K562 (cell line): Measurements from ENCODE around the gene SGK1. TPM values are rescaled to one million over a fixed set of nuclear protein-coding genes. Genes with fewer than 3 reads are reported as not detected.

Experiments used
- ATAC-seq: fragments of 200-7000 bp; cut with Tn5 transposase; 3 replicates; pipeline ENCODE4 v1.9.1; 2020; ENCODE audit warnings: moderate library complexity
- BruUV-seq: library from RNA; stranded (reverse); fragments of 400-500 nt; replicated peaks from 2 replicates; lab custom pipeline; 2021; lab: Mats Ljungman, UMichigan
- CTCF ChIA-PET: fragments of 300-600 bp; formaldehyde crosslinking; extraction: SDS; loops from one replicate; lab custom pipeline; 2021; ENCODE audit warnings: low intra/inter-chr PET ratio; lab: Yijun Ruan, JAX
- POLR2A ChIA-PET: fragments of 300-600, 350-650 bp; sonication (Branson Sonifier 250); formaldehyde crosslinking; extraction: SDS; loops from one replicate; lab custom pipeline; 2021; ENCODE audit warnings: antibody characterized with exemption, inconsistent platforms; lab: Yijun Ruan, JAX
- DNase-seq, 4 experiments: peaks; one replicate each; pipeline versions ENCODE4 v3.0.0 to v3.0.0-alpha.2; 2011 to 2018; ENCODE audit warnings: low spot score in 3 of 4, mixed read lengths in 3 of 4; ENCODE audit errors: extremely low read depth in 1 of 4
- FAIRE-seq: peaks from 2 replicates; lab custom pipeline; 2011; peaks lifted over from hg19 to GRCh38; lab: Jason Lieb, UNC
- H2AFZ ChIP-seq: 2 replicates; pipeline ENCODE4 v1.6.0; 2011; ENCODE audit warnings: low read depth, low read length, control low read depth, inconsistent platforms
- H3K27ac ChIP-seq: fragments of 200-600 bp; 3 replicates; pipeline ENCODE4 v1.8.0; 2011; ENCODE audit warnings: low read depth, mild to moderate bottlenecking, control low read depth, inconsistent platforms, low read length, moderate library complexity, mixed read lengths; ENCODE audit errors: extremely low read depth
- H3K27me3 ChIP-seq, 2 experiments: fragments of 300-600 bp in 1 of 2; 2 replicates in 1 of 2; 3 replicates in 1 of 2; pipeline versions ENCODE4 v1.6.0 to v1.8.0; 2011; ENCODE audit warnings: inconsistent platforms in 2 of 2, low read length in 2 of 2, mild to moderate bottlenecking in 1 of 2, mixed read lengths in 1 of 2, moderate library complexity in 1 of 2; ENCODE audit not compliant: control insufficient read depth in 2 of 2, insufficient read depth in 2 of 2
- H3K36me3 ChIP-seq: fragments of 300-600 bp; 3 replicates; pipeline ENCODE4 v1.8.0; 2011; ENCODE audit warnings: mild to moderate bottlenecking, low read length, inconsistent platforms; ENCODE audit not compliant: control insufficient read depth, insufficient read depth
- H3K4me1 ChIP-seq, 2 experiments: fragments of 200-600 bp in 1 of 2; replicated peaks in 1 of 2; 2 replicates in 1 of 2; 3 replicates in 1 of 2; pipeline versions ENCODE4 v1.5.1 to v1.8.0; 2011; ENCODE audit warnings: inconsistent platforms in 2 of 2, low read length in 2 of 2, mild to moderate bottlenecking in 1 of 2, mixed read lengths in 1 of 2, moderate library complexity in 1 of 2; ENCODE audit not compliant: control insufficient read depth in 2 of 2, insufficient read depth in 2 of 2
- H3K4me2 ChIP-seq: 2 replicates; pipeline ENCODE4 v1.6.1; 2011; ENCODE audit warnings: low read length, control low read depth, inconsistent platforms, mixed read lengths; ENCODE audit not compliant: insufficient read depth
- H3K4me3 ChIP-seq: fragments of 200-600 bp; sonication (generic), shearing (Covaris generic); 2 replicates; pipeline ENCODE4 v1.5.1; 2016; ENCODE audit warnings: control low read depth, inconsistent platforms
- H3K79me2 ChIP-seq: fragments of 200-600 bp; 3 replicates; pipeline ENCODE4 v1.8.0; 2011; ENCODE audit warnings: low read length, inconsistent platforms; ENCODE audit not compliant: control insufficient read depth, insufficient read depth
- H3K9ac ChIP-seq, 2 experiments: 2 replicates each; pipeline versions ENCODE4 v1.6.0 to v1.6.1; 2011; ENCODE audit warnings: low read depth in 2 of 2, low read length in 2 of 2, control low read depth in 1 of 2, inconsistent platforms in 1 of 2, mild to moderate bottlenecking in 1 of 2, mixed read lengths in 1 of 2; ENCODE audit not compliant: insufficient read depth in 1 of 2
- H3K9me1 ChIP-seq: one replicate; pipeline ENCODE4 v1.6.0; 2011; ENCODE audit warnings: inconsistent platforms, mild to moderate bottlenecking, low read length, moderate library complexity; ENCODE audit not compliant: control insufficient read depth, insufficient read depth
- H3K9me3 ChIP-seq: replicated peaks from 2 replicates; pipeline ENCODE4 v1.5.1; 2011; ENCODE audit warnings: low read depth, low read length, inconsistent platforms; ENCODE audit not compliant: control insufficient read depth, insufficient read depth
- H4K20me1 ChIP-seq: replicated peaks from 2 replicates; pipeline ENCODE4 v1.6.1; 2011; ENCODE audit warnings: low read length, inconsistent platforms, mixed read lengths; ENCODE audit not compliant: control insufficient read depth, insufficient read depth
- EWSR1 ChIP-seq: fragments of 450-650 bp; IDR thresholded peaks from 2 replicates; pipeline ENCODE4 v1.6.1; 2018; ENCODE audit warnings: borderline replicate concordance, mild to moderate bottlenecking, low read depth, moderate library complexity; ENCODE audit not compliant: partially characterized antibody
- GABPA ChIP-seq: fragments of 200-800 bp; sonication (Bioruptor generic); conservative IDR thresholded peaks from 2 replicates; pipeline ENCODE4 v1.6.1; 2016; ENCODE audit warnings: low read depth, missing genetic modification characterization, missing compliant biosample characterization
- NCOA6 ChIP-seq: fragments of 450-650 bp; IDR thresholded peaks from 2 replicates; pipeline ENCODE4 v1.6.1; 2017; ENCODE audit warnings: mild to moderate bottlenecking
- NRF1 ChIP-seq, 2 experiments: fragments of 450-650 bp; IDR thresholded peaks in 1 of 2; conservative IDR thresholded peaks in 1 of 2; 2 replicates each; pipeline ENCODE4 v1.6.1; 2014; ENCODE audit warnings: mild to moderate bottlenecking in 2 of 2
- PHF20 ChIP-seq: fragments of 450-650 bp; IDR thresholded peaks from 2 replicates; pipeline ENCODE4 v1.6.1; 2018; ENCODE audit not compliant: partially characterized antibody
- TFE3 ChIP-seq: fragments of 450-650 bp; formaldehyde crosslinking; IDR thresholded peaks from 2 replicates; pipeline ENCODE4 v1.4.0; 2020; ENCODE audit warnings: mild to moderate bottlenecking, mixed read lengths
- WGBS: fragments of 100-300 bp; shearing (Covaris generic); methylation state at CpG from one replicate; pipeline ENCODE4 v1.1.6; 2016; ENCODE audit warnings: low coverage, mixed read lengths; ENCODE audit not compliant: insufficient coverage; ENCODE audit errors: missing lambda C conversion rate; 5-methylcytosine and 5-hydroxymethylcytosine counted together
- in situ Hi-C: fragments of 300-500 bp; cut with MboI; formaldehyde crosslinking; loops from 4 replicates; pipeline ENCODE4 v1.15.0; 2018; ENCODE audit warnings: inconsistent platforms, mixed read lengths
- intact Hi-C: fragments of 100-400 bp; cut with micrococcal nuclease; formaldehyde crosslinking; loops from 2 replicates; pipeline ENCODE4 v1.14.2; 2022
- polyA plus RNA-seq, 8 experiments: library from polyadenylated mRNA; depleted of rRNA in 4 of 8; stranded (reverse) in 5 of 8; unstranded in 3 of 8; fragments of >200 nt; fragmentation: Nextera tagmentation in 2 of 8; fragmentation: Illumina TruSeq in 1 of 8; extraction: Ambion mirVana in 2 of 8; extraction: Trizol in 1 of 8; gene quantifications; 2 replicates each; pipeline versions ENCODE4 v1.2.1 to v1.2.3, GENCODE V29; 2011 to 2014; ENCODE audit warnings: inconsistent platforms in 1 of 8, missing spikeins in 1 of 8
- total RNA-seq, 7 experiments: library from RNA; depleted of rRNA in 6 of 7; stranded (reverse); fragments of >200 nt in 6 of 7; fragmentation: Illumina TruSeq in 2 of 7; extraction: Trizol in 2 of 7; gene quantifications; 2 replicates each; pipeline versions ENCODE4 v1.2.1 to v1.2.3, GENCODE V29; 2011 to 2021; ENCODE audit warnings: low replicate concordance in 1 of 7

Gene SGK1
- total and polyA plus RNA-seq, 9 of the 15 experiments (the other 6 are each of a cell fraction or from before 2014, with no cell fraction given), result 3.5 to 7.2 (median 3.9) TPM

- H3K9me1 ChIP-seq, result no peaks in the 10 kb centered on the region
- no TSS peak for BruUV-seq
- CTCF ChIA-PET, result no interaction called here
- H3K79me2 ChIP-seq, result no peaks in the 10 kb centered on the region
- no peak overlapping the region for H3K4me2 ChIP-seq
- POLR2A ChIA-PET, result no interaction called here
- peaks cover 12 to 20% of the 10 kb centered on the region in 2 experiments; a peak in 4 of 5 replicates for H3K4me1 ChIP-seq
- H3K27me3 ChIP-seq, result no peaks in the 10 kb centered on the region
- no peaks in the 10 kb centered on the region for H4K20me1 ChIP-seq
- no peak overlapping the region for H3K27ac ChIP-seq
- no peak for TF ChIP-seq PHF20
- TF ChIP-seq GABPA, result no peak
- no peak for TF ChIP-seq TFE3
- no peak for TF ChIP-seq NRF1 (conservative IDR thresholded peaks at IDR 0.05 in 1 of 2, IDR thresholded peaks at IDR 0.05 in 1 of 2)
- TF ChIP-seq NCOA6, result no peak
- no peak for TF ChIP-seq EWSR1
- WGBS, result 93% methylated on average over 1 of the region's 1 CpG
- in situ Hi-C loops (no loop called here), intact Hi-C loops (no loop called here)
- H3K36me3 ChIP-seq, result no peaks in the 10 kb centered on the region
- H3K9me3 ChIP-seq, result no peaks in the 10 kb centered on the region
- no peak overlapping the region for H3K4me3 ChIP-seq
- FAIRE-seq (no peak), ATAC-seq (no peak), DNase-seq (no peak)
- H2AFZ ChIP-seq, result no peak overlapping the region
- H3K9ac ChIP-seq, result no peak overlapping the region
These were observed 1.0 kb upstream of the SGK1 start for GRCh38 chr6:134318974-134319281.
